NCI-H1417 (cell line): ENCODE results near the gene SEZ6L.

Experiments
- DNase-seq, 3 experiments: peaks; one replicate each; lab custom pipeline; 2025; lab: John Stamatoyannopoulos, UW

Gene SEZ6L

GRCh38 chr22:26241361-26241760 is 72.1 kb downstream of the SEZ6L start:
- DNase-seq: peak in 1 of 3 experiments; percentile 39

- peak in 1 of 3 experiments; percentile 9 for DNase-seq
These were observed 75.7 kb downstream of the SEZ6L start for GRCh38 chr22:26245001-26245400.

DNA sequence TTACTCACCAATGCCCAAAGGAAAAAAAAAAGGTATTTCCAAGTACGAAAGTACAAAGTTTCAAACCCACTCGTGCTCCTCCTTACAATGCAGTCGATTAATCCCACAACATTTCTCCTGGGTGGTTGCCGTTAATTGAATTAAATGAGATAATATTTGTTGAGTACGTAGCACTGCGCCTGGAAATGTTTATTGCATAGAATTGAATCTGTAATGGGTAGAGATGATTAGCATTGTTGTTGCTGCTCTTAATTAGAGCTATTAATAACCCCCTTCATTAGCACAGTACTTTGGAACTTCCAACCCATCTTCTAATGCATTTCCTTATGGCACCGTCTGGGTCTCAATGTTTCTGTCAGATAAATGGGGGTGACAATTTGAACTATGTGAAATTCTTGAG is 77.3 kb downstream of the SEZ6L start:
- no peak for DNase-seq

DNA sequence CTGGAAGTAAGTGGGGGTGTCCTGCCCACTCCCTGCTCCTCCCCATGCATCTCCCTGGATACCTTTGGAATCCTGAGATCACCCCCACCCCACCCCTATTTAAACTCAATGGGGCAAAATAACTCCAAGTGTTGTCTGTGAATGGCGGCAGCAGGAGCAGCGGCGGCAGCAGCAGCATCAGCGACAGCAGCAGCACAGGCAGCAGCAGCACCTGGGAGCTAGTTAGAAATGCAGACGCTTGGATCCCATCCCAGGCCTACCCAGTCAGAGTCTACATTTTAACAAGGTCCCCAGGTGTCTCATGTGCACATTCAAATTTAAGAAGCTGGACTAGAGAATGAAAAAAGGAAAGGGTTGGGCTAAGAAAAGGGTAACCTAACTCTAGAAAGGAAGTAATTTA is 82.6 kb downstream of the SEZ6L start:
- no peak for DNase-seq

- no peak for DNase-seq
These were observed 90.2 kb downstream of the SEZ6L start for GRCh38 chr22:26259510-26259909.

- no peak for DNase-seq
These were observed 94.9 kb downstream of the SEZ6L start for GRCh38 chr22:26264162-26264561.

- no peak for DNase-seq
These were observed 96.0 kb downstream of the SEZ6L start for GRCh38 chr22:26265281-26265680.

DNA sequence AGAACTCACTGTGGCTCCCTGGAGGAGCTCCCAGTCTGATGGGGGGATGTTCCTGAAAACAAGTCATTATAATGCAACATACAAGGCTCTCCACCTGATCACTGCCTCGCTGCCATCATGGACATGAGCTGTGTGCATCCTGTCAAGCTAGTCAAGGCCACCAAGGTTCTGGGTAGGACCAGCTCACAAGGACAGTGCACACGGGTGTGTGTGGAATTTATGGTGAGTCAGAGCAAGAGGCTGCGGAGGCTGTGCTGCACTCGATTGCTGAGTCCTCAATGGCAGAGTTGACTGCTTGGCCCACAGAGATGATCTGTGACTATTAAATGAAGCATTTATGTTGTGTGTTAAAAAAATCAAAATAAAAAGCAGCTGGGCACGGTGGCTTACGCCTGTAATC is 96.6 kb downstream of the SEZ6L start:
- no peak for DNase-seq

DNA sequence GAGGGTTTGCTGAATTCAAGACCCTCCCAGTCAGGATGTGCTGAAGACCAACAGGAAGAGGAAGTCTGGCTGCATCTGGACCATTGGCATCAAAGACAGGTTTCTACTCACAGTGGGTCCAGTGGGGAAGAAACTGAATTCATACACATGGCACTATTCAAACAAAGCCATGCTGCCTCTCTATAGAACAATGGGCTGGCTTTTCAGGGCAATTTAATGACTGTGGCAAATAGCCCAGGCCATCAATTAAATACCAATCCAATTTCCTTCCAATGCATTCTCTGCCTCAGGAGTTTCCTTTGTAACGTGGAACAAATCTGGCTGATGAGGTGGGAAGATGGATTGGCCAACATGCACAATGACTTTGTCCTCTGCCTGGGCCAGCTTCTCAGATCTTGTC is 98.6 kb downstream of the SEZ6L start:
- peak in 2 of 3 experiments; percentile 48 to 86 for DNase-seq

- DNase-seq: no peak
These were observed 100.3 kb downstream of the SEZ6L start for GRCh38 chr22:26269572-26269971.

DNA sequence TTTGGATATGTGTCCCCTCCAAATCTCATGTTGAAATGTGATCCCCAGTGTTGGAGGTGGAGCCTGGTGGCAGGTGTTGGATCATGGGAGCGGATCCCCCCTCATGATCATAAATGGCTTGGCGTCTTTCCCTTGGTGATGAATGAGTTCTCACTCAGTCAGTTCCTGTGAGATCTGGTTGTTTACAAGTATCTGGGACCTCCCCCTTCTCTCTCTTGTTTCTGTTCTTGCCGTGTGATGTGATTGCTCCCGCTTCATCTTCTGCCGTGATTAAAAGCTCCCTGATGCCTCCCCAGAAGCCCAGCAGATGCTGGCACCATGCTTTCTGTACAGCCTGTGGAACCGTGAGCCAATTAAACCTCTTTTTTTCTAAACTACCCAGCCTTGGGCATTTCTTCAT is 102.2 kb downstream of the SEZ6L start:
- no peak for DNase-seq

- peak in 1 of 3 experiments; percentile 2 for DNase-seq
These were observed 103.9 kb downstream of the SEZ6L start for GRCh38 chr22:26273011-26273675.

- DNase-seq: no peak
These were observed 107.4 kb downstream of the SEZ6L start for GRCh38 chr22:26276529-26277160.

- no peak for DNase-seq
These were observed 112.7 kb downstream of the SEZ6L start for GRCh38 chr22:26281941-26282340.

- no peak for DNase-seq
These were observed 114.1 kb downstream of the SEZ6L start for GRCh38 chr22:26283330-26283729.

- no peak for DNase-seq
These were observed 116.4 kb downstream of the SEZ6L start for GRCh38 chr22:26285632-26286031.

GRCh38 chr22:26286091-26286820 is 117.0 kb downstream of the SEZ6L start:
- no peak for DNase-seq

DNA sequence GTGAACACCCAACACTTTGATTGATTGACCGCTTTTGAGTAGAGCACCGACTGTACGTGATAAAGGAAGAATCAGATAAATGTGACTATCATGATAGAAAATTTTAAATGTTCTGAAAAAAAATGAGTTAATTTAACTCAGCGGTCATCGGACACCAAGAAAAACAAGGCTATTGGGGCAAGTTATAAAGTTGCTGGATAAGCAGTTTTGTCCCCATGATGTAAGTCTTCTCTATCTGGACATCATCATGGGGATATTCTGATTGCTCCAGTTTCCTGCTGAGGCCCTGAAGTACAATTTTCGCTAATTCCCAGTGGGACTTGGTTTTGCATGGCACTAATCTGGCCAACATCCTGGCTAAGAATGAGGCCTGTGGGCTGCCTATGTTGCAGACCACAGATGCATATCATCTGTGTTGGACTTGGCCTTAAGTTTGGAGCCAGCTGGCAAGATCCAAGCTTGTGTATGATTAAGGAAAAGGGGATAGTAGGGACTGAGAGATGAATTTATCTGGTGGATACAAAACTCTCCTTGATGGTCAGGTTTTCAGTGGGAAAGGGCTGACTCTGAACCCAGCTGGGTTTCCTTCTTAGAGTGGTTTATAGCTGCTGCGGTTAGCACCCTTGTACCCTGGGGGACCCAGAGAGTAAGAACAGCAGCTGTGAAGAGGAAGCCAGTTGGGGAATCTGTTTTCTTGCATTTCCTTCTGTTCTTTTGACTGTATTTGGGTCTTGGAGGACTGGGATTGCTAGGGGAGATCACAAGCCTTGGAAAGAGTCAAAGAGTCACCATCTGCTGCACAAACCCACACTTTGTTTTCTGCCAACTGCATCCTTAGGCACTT is 118.3 kb downstream of the SEZ6L start:
- DNase-seq: no peak

DNA sequence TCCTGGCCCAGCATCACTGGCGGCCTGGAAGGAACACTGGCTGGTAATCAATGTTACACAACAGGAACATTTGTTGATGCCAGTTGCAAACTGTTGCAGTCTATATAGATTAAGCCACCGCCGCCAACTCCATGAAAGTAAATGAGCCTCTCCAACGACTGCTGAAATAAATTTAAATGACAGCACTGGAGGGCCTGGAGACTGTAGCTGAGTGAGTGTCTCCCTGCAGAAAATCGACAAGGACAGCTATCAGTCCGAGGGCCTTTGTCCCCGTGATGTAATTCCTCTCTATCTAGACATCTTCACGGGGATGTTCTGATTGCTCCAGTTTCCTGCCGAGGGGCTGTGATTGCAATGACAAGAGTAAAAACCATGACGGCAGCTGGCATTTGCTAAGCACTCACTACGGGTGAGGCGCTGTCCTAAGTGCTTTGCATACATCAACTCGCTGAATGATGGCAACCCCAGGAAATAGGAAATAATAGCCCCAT is 120.4 kb downstream of the SEZ6L start:
- peak in 1 of 3 experiments; percentile 17 for DNase-seq

DNA sequence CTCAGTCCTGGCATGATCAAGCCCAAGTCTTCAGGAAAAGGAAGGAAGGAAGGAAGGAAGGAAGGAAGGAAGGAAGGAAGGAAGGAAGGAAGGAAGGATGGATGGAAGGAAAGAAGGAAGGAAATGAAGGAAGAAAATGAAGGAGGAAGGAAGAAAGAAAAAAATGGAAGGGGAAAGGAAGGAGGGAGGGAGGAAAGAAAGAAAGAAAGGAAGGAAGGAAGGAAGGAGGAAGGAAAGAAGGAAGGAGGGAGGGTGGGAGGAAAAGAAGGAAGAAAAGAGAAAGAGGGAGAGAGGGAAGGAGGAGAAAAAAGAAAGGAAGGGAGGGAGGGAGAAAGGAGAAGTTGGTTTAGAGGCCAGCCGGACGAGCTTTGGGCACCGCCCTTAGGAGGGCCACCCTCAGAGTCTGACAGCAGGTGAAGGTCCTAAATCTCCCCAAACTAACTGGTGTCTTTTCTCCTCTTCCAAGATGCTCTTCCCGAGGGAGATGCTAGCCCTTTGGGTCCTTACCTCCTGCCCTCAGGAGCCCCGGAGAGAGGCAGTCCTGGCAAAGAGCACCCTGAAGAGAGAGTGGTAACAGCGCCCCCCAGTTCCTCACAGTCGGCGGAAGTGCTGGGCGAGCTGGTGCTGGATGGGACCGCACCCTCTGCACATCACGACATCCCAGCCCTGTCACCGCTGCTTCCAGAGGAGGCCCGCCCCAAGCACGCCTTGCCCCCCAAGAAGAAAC is 122.8 kb downstream of the SEZ6L start:
- DNase-seq: no peak

- no peak for DNase-seq
These were observed 123.4 kb downstream of the SEZ6L start for GRCh38 chr22:26292667-26292995.
